ENCODE data around the gene NPAS4.
A peak's percentile ranks its signal among the peaks of the same experiment; 100 is the strongest.
"Not testable (repeated sequence)": the region's sequence is repeated elsewhere in the genome, so short reads cannot be mapped to it uniquely, and the experiment has no call there.

NPAS4 gene

DNA sequence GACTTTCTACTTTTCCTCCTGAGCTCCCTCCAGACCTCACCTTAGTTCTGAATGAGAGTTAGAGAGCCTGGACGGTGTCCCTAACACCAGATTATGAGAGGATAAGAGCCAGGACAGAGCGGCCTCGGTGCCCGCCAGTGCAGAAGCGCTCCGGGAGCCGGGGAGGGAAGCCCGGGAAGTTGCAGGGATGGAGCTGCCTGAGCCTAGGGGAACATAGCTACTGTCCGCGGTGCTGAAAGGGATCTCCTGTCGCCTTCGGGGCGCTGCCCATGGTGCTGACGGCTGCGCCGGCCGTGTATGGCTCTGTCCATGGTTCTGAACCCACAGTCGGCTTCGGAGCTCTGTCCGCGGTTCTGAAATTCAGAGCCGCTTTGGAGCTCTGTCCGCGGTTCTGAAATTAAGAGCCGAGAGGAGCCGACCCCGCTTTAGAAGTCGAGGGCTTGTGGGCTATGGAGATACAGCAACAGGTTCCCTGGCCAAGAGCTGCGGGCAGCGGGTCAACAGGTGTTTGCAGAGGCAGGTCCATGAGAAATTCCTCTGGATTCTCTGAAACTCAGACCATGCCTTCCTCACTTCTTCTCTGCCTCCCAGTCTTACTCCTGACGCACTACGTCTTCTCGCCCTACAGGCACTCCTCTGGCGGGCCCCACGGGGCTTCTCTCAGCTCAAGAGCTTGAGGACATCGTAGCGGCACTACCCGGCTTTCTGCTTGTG lies 814 bp downstream of the NPAS4 start:
- Mint-ChIP-seq H3K4me3 (no peak overlapping the region), H3K36me3 (ENCODE audit: insufficient read depth) (peaks cover 19% of the 10 kb centered on the region), H3K4me1 (ENCODE audit: low read depth in 2 of 2) (peaks cover 5% of the 10 kb centered on the region in 2 donors), H3K27me3 (peaks cover 29 to 31% of the 10 kb centered on the region in 2 donors), H3K9me3 (peaks cover 4 to 15% of the 10 kb centered on the region in 2 donors), H3K27ac (peak overlapping the region in 1 of 2 donors; percentile 38)
- DNase-seq, result peak; percentile 90 to 95 (median 92)
- ATAC-seq (replicated peaks), result peak; percentile 93

DNA sequence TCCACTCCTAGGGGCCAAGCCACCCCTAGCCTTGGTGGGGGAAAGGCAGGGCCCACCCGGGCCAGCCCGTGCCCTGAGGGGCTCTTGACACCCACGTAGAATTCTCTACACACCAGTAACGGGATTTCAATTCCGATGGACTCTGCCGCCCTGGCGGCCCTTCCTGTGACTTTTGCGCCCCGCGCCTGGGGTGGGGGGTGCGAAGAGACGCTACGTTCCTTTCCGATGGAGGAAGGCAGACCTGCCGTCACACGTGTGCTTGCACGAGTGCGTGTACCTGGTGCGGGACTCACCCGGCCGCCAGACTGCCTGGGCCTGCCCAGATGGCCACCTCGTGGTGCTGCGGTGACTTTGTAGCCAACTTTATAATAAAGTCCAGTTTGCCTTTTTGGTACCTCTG lies 5.5 kb downstream of the NPAS4 start:
- Mint-ChIP-seq H3K27ac (no peak overlapping the region), H3K4me1 (ENCODE audit: low read depth in 2 of 2) (peaks cover 3 to 6% of the 10 kb centered on the region in 2 donors), H3K4me3 (no peak overlapping the region), H3K27me3 (no peaks in the 10 kb centered on the region), H3K9me3 (no peaks in the 10 kb centered on the region), H3K36me3 (ENCODE audit: insufficient read depth) (peaks cover 13% of the 10 kb centered on the region)
- DNase-seq (no peak), ATAC-seq (replicated peaks) (no peak)

DNA sequence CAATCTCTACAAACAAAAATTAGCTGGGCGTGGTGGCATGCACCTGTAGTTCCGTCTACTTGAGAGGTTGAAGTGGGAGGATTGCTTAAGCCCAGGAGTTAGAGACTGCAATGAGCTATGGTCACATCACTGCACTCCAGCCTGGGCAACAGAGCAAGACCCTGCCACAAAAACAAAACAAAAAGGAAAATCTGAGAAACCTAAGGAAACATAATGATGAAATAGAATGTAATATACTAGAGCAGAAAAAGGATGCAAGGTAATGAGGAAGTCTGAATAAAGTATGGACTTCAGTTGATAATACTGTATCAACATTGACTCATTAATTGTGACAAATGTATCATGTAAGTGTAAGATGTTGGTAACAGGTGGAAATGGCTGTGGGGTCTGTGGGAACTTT lies 8.1 kb downstream of the NPAS4 start:
- Mint-ChIP-seq H3K36me3 (ENCODE audit: insufficient read depth) (peaks cover 7% of the 10 kb centered on the region), H3K27me3 (no peaks in the 10 kb centered on the region), H3K9me3 (no peaks in the 10 kb centered on the region), H3K27ac (no peak overlapping the region), H3K4me3 (no peak overlapping the region), H3K4me1 (ENCODE audit: low read depth in 2 of 2) (peaks cover 3 to 6% of the 10 kb centered on the region in 2 donors)
- DNase-seq (no peak), ATAC-seq (replicated peaks) (no peak)

DNA sequence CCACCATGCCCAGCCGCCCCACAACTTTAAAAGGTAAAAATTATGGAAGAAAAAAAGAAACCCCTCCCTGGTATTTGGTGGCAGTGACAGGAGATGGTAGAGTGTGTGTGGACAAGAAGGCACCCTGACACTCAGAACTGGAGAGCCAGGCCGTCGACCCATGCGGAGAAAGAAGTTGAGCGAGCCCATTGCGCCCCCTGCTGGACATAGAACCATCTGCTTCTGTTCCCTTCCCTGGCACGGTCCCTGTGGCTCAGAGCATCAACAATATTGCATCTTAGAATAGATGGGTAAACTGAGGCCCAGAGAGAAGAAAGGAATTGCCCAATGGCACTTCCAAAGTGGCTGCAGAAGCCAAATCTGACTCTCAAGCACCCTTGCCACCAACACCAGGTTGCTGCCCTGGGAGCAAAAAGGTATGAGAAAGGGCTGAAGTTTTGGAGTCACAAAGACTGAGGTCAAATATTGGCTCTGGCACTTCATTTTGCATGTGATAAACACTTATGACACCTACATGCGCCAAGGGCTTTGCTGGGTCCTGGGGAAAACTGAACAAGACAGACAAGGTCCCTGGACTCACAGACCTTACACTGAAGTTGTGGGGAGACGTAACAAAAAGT lies 9.3 kb downstream of the NPAS4 start:
- H3K4me1 Mint-ChIP-seq (ENCODE audit: low read depth in 2 of 2), result peaks cover 3 to 6% of the 10 kb centered on the region in 2 donors
- H3K9me3 Mint-ChIP-seq, result no peaks in the 10 kb centered on the region
- ATAC-seq (replicated peaks) (peak; percentile 69), DNase-seq (peak; percentile 61 to 66 (median 65))
- H3K36me3 Mint-ChIP-seq (ENCODE audit: insufficient read depth), result peaks cover 14% of the 10 kb centered on the region
- H3K27ac Mint-ChIP-seq, result peak overlapping the region in 1 of 2 donors; percentile 59
- no peak overlapping the region for H3K4me3 Mint-ChIP-seq
- H3K27me3 Mint-ChIP-seq, result no peaks in the 10 kb centered on the region

DNA sequence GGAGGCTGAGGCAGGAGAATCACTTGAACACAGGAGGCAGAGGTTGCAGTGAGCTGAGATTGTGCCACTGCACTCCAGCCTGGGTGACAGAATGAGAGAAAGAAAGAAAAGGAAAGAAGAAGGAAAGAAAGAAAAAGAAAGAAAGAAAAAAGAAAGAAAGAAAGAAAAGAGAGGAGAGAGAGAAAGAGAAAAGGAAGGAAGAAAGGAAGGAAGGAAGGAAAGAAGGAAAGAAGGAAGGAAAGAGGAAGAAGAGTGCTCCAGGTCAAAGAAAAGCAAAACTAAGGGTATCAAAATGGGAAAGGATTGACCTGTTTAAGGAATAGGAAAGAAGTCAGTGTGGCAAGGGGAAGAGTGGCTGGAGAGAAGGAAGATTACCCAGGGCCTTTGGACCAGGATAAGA lies 10.5 kb downstream of the NPAS4 start:
- H3K4me1 Mint-ChIP-seq (ENCODE audit: low read depth in 2 of 2); H3K27me3 Mint-ChIP-seq; ATAC-seq (replicated peaks); H3K27ac Mint-ChIP-seq; H3K4me3 Mint-ChIP-seq; H3K9me3 Mint-ChIP-seq; DNase-seq: not testable (repeated sequence)
- peaks cover 18% of the 10 kb centered on the region for H3K36me3 Mint-ChIP-seq (ENCODE audit: insufficient read depth)

DNA sequence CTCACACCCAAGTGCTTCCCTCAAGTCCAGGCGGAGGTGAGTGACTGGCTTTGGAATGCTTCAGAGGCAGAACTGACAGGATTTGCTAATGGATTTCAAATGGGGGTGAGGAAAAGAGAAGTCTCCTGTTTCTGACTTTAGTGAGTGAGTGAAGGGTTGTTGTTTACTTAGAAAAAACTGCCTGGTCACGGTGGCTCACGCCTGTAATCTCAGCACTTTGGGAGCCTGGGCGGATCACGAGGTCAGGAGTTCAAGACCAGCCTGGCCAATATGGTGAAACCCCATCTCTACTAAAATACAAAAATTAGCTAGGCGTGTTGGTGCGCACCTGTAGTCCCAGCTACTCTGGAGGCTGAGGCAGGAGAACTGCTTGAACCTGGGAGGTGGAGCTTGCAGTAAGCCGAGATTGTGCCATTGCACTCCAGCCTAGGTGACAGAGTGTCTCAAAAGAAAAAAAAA lies 11.1 kb downstream of the NPAS4 start:
- H3K4me1 Mint-ChIP-seq (ENCODE audit: low read depth in 2 of 2); H3K4me3 Mint-ChIP-seq; H3K27ac Mint-ChIP-seq; DNase-seq; H3K27me3 Mint-ChIP-seq; ATAC-seq (replicated peaks); H3K9me3 Mint-ChIP-seq: not testable (repeated sequence)
- peaks cover 18% of the 10 kb centered on the region for H3K36me3 Mint-ChIP-seq (ENCODE audit: insufficient read depth)

DNA sequence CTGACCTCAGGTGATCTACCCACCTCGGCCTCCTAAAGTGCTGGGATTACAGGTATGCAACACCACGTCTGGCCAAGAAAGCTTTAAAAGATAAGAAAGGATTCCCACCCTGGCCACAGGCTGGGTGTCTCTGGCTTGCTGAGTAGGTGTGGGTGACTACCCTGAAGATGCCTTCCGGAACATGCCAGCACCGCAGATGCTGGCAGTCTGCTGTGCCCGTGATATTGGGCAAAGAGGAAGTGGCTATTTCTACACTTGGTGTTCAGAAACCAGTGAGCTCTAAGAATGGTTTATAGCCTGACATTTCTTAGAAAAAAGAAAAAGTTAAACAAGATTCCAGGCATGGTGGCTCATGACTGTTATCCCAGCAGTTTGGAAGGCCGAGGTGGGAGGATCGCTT lies 11.8 kb downstream of the NPAS4 start:
- ATAC-seq (replicated peaks) (no peak), DNase-seq (no peak)
- Mint-ChIP-seq H3K9me3 (no peaks in the 10 kb centered on the region), H3K4me3 (no peak overlapping the region), H3K27me3 (no peaks in the 10 kb centered on the region), H3K36me3 (ENCODE audit: insufficient read depth) (peaks cover 21% of the 10 kb centered on the region), H3K27ac (no peak overlapping the region), H3K4me1 (ENCODE audit: low read depth in 2 of 2) (peaks cover 3 to 6% of the 10 kb centered on the region in 2 donors)

DNA sequence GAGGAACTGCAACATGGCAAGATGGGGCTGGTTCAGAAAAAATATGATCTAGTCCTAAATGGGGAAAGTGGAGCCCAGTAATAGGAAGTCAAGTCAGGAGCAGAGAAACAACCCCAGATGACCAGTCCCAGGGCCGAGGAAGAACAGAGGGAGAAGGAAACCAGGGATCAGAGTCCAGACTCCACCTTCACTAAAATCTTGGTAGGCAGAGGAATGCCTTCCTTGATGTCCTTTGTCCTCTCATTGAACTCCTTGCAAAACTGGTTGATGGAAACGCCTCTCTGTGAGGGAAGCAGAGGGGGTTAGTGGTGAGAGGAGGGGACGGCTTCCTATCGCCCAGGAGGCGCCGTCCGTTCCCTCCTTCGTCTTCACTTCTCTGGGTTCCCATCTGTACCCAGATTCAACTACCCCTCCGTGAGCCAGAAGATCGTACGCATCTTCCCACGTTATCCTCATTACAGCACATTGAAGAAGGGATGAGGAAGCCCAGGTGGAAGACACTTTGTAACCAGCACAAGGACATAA lies 17.2 kb downstream of the NPAS4 start:
- peak overlapping the region; percentile 96 to 97 for H3K27ac Mint-ChIP-seq
- H3K36me3 Mint-ChIP-seq (ENCODE audit: insufficient read depth), result peaks cover 21% of the 10 kb centered on the region
- H3K27me3 Mint-ChIP-seq, result peaks cover 2 to 7% of the 10 kb centered on the region in 2 donors
- no peak for ATAC-seq (replicated peaks)
- no peak for DNase-seq
- H3K9me3 Mint-ChIP-seq, result peaks cover 0 to under 1% of the 10 kb centered on the region in 2 donors
- H3K4me1 Mint-ChIP-seq (ENCODE audit: low read depth in 2 of 2), result peaks cover 8 to 11% of the 10 kb centered on the region in 2 donors
- H3K4me3 Mint-ChIP-seq, result peak overlapping the region; percentile 87 to 90

DNA sequence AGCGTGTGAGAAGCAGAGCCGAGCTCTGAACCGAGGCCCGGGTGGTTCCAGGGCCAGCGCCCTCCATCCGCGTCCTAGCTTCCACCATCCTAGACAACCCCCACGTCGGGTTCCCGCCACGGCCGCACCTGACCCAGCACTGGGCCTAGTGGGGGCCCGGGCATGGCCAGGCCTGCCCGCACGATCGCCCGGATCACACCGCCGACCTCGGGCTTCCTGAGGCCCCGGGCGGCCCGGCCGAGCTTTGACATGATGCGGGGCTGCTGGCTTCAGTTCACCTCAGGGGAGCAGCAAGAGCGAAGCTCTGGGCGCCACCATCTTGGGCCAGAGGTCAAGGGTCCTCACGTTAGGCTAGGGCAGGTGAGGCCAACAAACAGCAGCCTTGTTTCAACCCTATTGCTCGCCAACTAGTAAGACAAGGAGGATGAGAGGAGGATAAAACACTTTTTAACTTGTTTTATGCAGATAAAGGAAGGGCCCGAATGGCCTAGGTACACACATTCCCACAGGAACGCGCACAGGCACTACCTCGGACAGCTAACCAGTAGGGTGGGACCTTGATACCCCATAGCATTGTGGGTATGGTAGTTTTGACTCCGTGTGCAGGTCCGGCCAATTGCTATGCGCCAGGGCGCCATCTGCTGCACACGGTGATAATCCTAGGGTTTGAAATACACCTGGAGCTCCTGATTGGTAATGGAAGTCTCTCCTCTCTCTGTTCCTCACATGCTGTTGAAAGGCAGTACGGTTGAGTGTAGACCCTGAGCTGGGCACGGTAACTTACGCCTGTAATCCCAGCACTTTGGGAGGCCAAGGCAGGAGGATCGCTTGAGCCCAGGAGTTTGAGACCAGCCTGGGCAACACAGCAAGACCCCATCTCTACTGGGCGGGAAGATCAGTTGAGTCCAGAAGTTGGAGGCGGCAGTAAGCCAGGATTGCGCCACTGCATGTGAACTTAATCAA lies 17.9 kb downstream of the NPAS4 start, which contains the start of gene MRPL11:
Gene MRPL11, minus strand, starts transcription at position 345 of the 963 bp plus-strand sequence. Its CDS starts 94 bp downstream, at position 251.
- Mint-ChIP-seq H3K4me1 (ENCODE audit: low read depth in 2 of 2) (peaks cover 8 to 11% of the 10 kb centered on the region in 2 donors), H3K27ac (peak within 1 kb of the TSS; percentile 96 to 97), H3K9me3 (peaks cover 0 to 8% of the 10 kb centered on the region in 2 donors), H3K36me3 (ENCODE audit: insufficient read depth) (peaks cover 20% of the 10 kb centered on the region), H3K27me3 (peaks cover 6 to 15% of the 10 kb centered on the region in 2 donors), H3K4me3 (peak within 1 kb of the TSS; percentile 87 to 90)
- ATAC-seq (replicated peaks) (peak; percentile 96), DNase-seq (peak; percentile 85 to 93 (median 88))

DNA sequence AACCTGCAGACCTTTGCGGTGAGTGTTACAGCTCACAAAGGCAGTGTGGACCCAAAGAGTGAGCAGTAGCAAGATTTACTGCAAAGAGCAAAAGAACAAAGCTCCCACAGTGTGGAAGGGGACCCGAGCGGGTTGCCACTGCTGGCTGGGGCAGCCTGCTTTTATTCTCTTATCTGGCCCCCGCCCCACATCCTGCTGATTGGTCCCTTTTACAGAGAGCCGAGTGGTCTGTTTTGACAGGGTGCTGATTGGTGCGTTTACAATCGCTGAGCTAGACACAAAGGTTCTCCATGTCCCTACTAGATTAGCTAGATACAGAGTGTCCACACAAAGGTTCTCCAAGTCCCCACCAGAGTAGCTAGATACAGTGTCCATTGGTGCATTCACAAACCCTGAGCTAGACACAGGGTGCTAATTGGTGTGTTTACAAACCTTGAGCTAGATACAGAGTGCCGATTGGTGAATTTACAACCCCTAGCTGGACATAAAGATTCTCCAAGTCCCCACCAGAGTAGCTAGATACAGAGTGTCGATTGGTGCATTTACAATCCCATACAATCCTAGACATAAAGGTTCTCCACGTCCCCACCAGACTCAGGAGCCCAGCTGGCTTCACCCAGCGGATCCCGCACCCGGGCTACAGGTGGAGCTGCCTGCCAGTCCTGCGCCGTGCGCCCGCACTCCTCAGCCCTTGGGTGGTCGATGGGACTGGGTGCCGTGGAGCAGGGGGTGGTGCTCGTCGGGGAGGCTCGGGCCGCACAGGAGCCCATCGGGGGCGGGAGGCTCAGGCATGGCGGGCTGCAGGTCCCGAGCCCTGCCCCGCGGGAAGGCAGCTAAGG lies 19.5 kb downstream of the NPAS4 start:
- H3K27ac Mint-ChIP-seq; H3K36me3 Mint-ChIP-seq (ENCODE audit: insufficient read depth); ATAC-seq (replicated peaks); DNase-seq; H3K4me3 Mint-ChIP-seq: not testable (repeated sequence)
- peaks cover 8 to 11% of the 10 kb centered on the region in 2 donors for H3K4me1 Mint-ChIP-seq (ENCODE audit: low read depth in 2 of 2)
- peaks cover 6 to 20% of the 10 kb centered on the region in 2 donors for H3K27me3 Mint-ChIP-seq
- H3K9me3 Mint-ChIP-seq, result peaks cover 0 to 11% of the 10 kb centered on the region in 2 donors

DNA sequence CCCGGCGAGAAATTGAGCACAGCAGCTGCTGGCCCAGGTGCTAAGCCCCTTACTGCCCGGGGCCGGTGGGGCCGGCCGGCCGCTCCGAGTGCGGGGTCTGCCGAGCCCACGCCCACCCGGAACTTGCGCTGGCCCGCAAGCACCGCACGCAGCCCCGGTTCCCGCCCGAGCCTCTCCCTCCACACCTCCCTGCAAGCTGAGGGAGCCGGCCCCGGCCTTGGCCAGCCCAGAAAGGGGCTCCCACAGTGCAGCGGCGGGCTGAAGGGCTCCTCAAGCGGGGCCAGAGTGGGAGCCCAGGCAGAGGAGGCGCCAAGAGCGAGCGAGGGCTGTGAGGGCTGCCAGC lies 20.1 kb downstream of the NPAS4 start:
- peaks cover 6 to 20% of the 10 kb centered on the region in 2 donors for H3K27me3 Mint-ChIP-seq
- peaks cover 0 to 11% of the 10 kb centered on the region in 2 donors for H3K9me3 Mint-ChIP-seq
- ATAC-seq (replicated peaks); H3K36me3 Mint-ChIP-seq (ENCODE audit: insufficient read depth); DNase-seq; H3K27ac Mint-ChIP-seq; H3K4me3 Mint-ChIP-seq: not testable (repeated sequence)
- peaks cover 8 to 11% of the 10 kb centered on the region in 2 donors for H3K4me1 Mint-ChIP-seq (ENCODE audit: low read depth in 2 of 2)

DNA sequence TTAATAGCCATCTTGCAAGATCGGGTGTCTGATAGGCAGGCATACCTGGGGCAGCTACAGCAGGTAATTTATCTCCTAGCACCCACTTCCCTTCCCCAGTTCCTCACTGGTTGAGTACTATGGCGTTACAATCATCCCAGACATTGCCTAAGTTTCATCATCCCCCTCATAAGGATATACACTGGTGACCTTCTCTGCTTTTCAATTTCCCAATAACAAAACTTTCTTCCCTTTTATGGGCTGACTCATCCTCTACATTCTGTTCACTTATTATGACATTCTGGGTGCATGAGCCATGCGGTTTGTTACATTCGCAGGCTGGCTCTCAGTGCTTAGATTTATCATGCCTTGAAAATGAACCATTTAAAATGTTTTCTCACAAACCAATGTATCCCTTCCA lies 22.8 kb downstream of the NPAS4 start:
- DNase-seq (no peak), ATAC-seq (replicated peaks) (no peak)
- Mint-ChIP-seq H3K27me3 (peaks cover 11 to 25% of the 10 kb centered on the region in 2 donors), H3K4me3 (no peak overlapping the region), H3K36me3 (ENCODE audit: insufficient read depth) (no peaks in the 10 kb centered on the region), H3K4me1 (ENCODE audit: low read depth in 2 of 2) (peaks cover 0 to 4% of the 10 kb centered on the region in 2 donors), H3K9me3 (peaks cover 0 to 11% of the 10 kb centered on the region in 2 donors), H3K27ac (no peak overlapping the region)

All from effector memory CD8-positive, alpha-beta T cell (primary cell).